GM18502 (cell line): ENCODE data around the gene FURIN.

Source experiments
- ATAC-seq: cut with Tn5 transposase; IDR thresholded peaks from one replicate; pipeline ENCODE4 v1.9.1; 2021; ENCODE audit warnings: mild to moderate bottlenecking; ENCODE audit not compliant: unreplicated experiment, poor library complexity

Gene FURIN

GRCh38 chr15:90881181-90881977, 13.0 kb downstream of the FURIN start:
- ATAC-seq = no peak

- ATAC-seq = no peak
These were observed 13.8 kb downstream of the FURIN start for GRCh38 chr15:90881978-90882721.

- no peak for ATAC-seq
These were observed 14.6 kb downstream of the FURIN start for GRCh38 chr15:90882781-90883525.

GRCh38 chr15:90883526-90883975, 15.2 kb downstream of the FURIN start:
- no peak for ATAC-seq

GRCh38 chr15:90883976-90884718, 15.8 kb downstream of the FURIN start, which contains the start of gene FES:
Gene FES (plus strand): TSS chr15:90884504. CDS start chr15:90885046, 542 bp downstream.
- no peak for ATAC-seq

- no peak for ATAC-seq
These were observed 16.5 kb downstream of the FURIN start for GRCh38 chr15:90884719-90885431.

GRCh38 chr15:90885432-90886290, 17.3 kb downstream of the FURIN start:
- peak; percentile 59 for ATAC-seq

- no peak for ATAC-seq
These were observed 17.9 kb downstream of the FURIN start for GRCh38 chr15:90886291-90886614.

GRCh38 chr15:90887037-90887481, 18.7 kb downstream of the FURIN start:
- no peak for ATAC-seq

- ATAC-seq = no peak
These were observed 20.9 kb downstream of the FURIN start for GRCh38 chr15:90889313-90889730.

GRCh38 chr15:90889736-90890456, 21.5 kb downstream of the FURIN start:
- no peak for ATAC-seq

GRCh38 chr15:90890839-90891238, 22.5 kb downstream of the FURIN start:
- no peak for ATAC-seq

GRCh38 chr15:90891346-90891949, 23.1 kb downstream of the FURIN start:
- ATAC-seq = no peak

- ATAC-seq = no peak
These were observed 23.6 kb downstream of the FURIN start for GRCh38 chr15:90892023-90892422.

GRCh38 chr15:90892498-90893174, 24.2 kb downstream of the FURIN start:
- no peak for ATAC-seq

- no peak for ATAC-seq
These were observed 25.0 kb downstream of the FURIN start for GRCh38 chr15:90893175-90894090.
